K562 (cell line): ENCODE measurements around the gene HS3ST5. TPM values are rescaled to one million over a fixed set of nuclear protein-coding genes. Genes with fewer than 3 reads are reported as not detected.

ENCODE experiments used
- ATAC-seq: fragments of 200-7000 bp; cut with Tn5 transposase; 3 replicates; pipeline ENCODE4 v1.9.1; 2020; ENCODE audit warnings: moderate library complexity
- BruUV-seq: library from RNA; stranded (reverse); fragments of 400-500 nt; replicated peaks from 2 replicates; lab custom pipeline; 2021; lab: Mats Ljungman, UMichigan
- CTCF ChIA-PET: fragments of 300-600 bp; formaldehyde crosslinking; extraction: SDS; loops from one replicate; lab custom pipeline; 2021; ENCODE audit warnings: low intra/inter-chr PET ratio; lab: Yijun Ruan, JAX
- POLR2A ChIA-PET: fragments of 300-600, 350-650 bp; sonication (Branson Sonifier 250); formaldehyde crosslinking; extraction: SDS; loops from one replicate; lab custom pipeline; 2021; ENCODE audit warnings: antibody characterized with exemption, inconsistent platforms; lab: Yijun Ruan, JAX
- DNase-seq, 4 experiments: peaks; one replicate each; pipeline versions ENCODE4 v3.0.0 to v3.0.0-alpha.2; 2011 to 2018; ENCODE audit warnings: low spot score in 3 of 4, mixed read lengths in 3 of 4; ENCODE audit errors: extremely low read depth in 1 of 4
- FAIRE-seq: peaks from 2 replicates; lab custom pipeline; 2011; peaks lifted over from hg19 to GRCh38; lab: Jason Lieb, UNC
- H2AFZ ChIP-seq: 2 replicates; pipeline ENCODE4 v1.6.0; 2011; ENCODE audit warnings: low read depth, low read length, control low read depth, inconsistent platforms
- H3K27ac ChIP-seq: fragments of 200-600 bp; 3 replicates; pipeline ENCODE4 v1.8.0; 2011; ENCODE audit warnings: low read depth, mild to moderate bottlenecking, control low read depth, inconsistent platforms, low read length, moderate library complexity, mixed read lengths; ENCODE audit errors: extremely low read depth
- H3K27me3 ChIP-seq, 2 experiments: fragments of 300-600 bp in 1 of 2; 2 replicates in 1 of 2; 3 replicates in 1 of 2; pipeline versions ENCODE4 v1.6.0 to v1.8.0; 2011; ENCODE audit warnings: inconsistent platforms in 2 of 2, low read length in 2 of 2, mild to moderate bottlenecking in 1 of 2, mixed read lengths in 1 of 2, moderate library complexity in 1 of 2; ENCODE audit not compliant: control insufficient read depth in 2 of 2, insufficient read depth in 2 of 2
- H3K36me3 ChIP-seq: fragments of 300-600 bp; 3 replicates; pipeline ENCODE4 v1.8.0; 2011; ENCODE audit warnings: mild to moderate bottlenecking, low read length, inconsistent platforms; ENCODE audit not compliant: control insufficient read depth, insufficient read depth
- H3K4me1 ChIP-seq, 2 experiments: fragments of 200-600 bp in 1 of 2; replicated peaks in 1 of 2; 2 replicates in 1 of 2; 3 replicates in 1 of 2; pipeline versions ENCODE4 v1.5.1 to v1.8.0; 2011; ENCODE audit warnings: inconsistent platforms in 2 of 2, low read length in 2 of 2, mild to moderate bottlenecking in 1 of 2, mixed read lengths in 1 of 2, moderate library complexity in 1 of 2; ENCODE audit not compliant: control insufficient read depth in 2 of 2, insufficient read depth in 2 of 2
- H3K4me2 ChIP-seq: 2 replicates; pipeline ENCODE4 v1.6.1; 2011; ENCODE audit warnings: low read length, control low read depth, inconsistent platforms, mixed read lengths; ENCODE audit not compliant: insufficient read depth
- H3K4me3 ChIP-seq: fragments of 200-600 bp; sonication (generic), shearing (Covaris generic); 2 replicates; pipeline ENCODE4 v1.5.1; 2016; ENCODE audit warnings: control low read depth, inconsistent platforms
- H3K79me2 ChIP-seq: fragments of 200-600 bp; 3 replicates; pipeline ENCODE4 v1.8.0; 2011; ENCODE audit warnings: low read length, inconsistent platforms; ENCODE audit not compliant: control insufficient read depth, insufficient read depth
- H3K9ac ChIP-seq, 2 experiments: 2 replicates each; pipeline versions ENCODE4 v1.6.0 to v1.6.1; 2011; ENCODE audit warnings: low read depth in 2 of 2, low read length in 2 of 2, control low read depth in 1 of 2, inconsistent platforms in 1 of 2, mild to moderate bottlenecking in 1 of 2, mixed read lengths in 1 of 2; ENCODE audit not compliant: insufficient read depth in 1 of 2
- H3K9me1 ChIP-seq: one replicate; pipeline ENCODE4 v1.6.0; 2011; ENCODE audit warnings: inconsistent platforms, mild to moderate bottlenecking, low read length, moderate library complexity; ENCODE audit not compliant: control insufficient read depth, insufficient read depth
- H3K9me3 ChIP-seq: replicated peaks from 2 replicates; pipeline ENCODE4 v1.5.1; 2011; ENCODE audit warnings: low read depth, low read length, inconsistent platforms; ENCODE audit not compliant: control insufficient read depth, insufficient read depth
- H4K20me1 ChIP-seq: replicated peaks from 2 replicates; pipeline ENCODE4 v1.6.1; 2011; ENCODE audit warnings: low read length, inconsistent platforms, mixed read lengths; ENCODE audit not compliant: control insufficient read depth, insufficient read depth
- CAMTA2 ChIP-seq: fragments of 250-450 bp; sonication (Bioruptor Pico); conservative IDR thresholded peaks from 2 replicates; pipeline ENCODE4 v1.5.1; 2022
- ELF1 ChIP-seq: fragments of 200-800 bp; sonication (Bioruptor generic); IDR thresholded peaks from 2 replicates; pipeline ENCODE4 v1.6.1; 2016; ENCODE audit warnings: missing genetic modification characterization, missing compliant biosample characterization
- GABPB1 ChIP-seq: sonication (generic); formaldehyde crosslinking; IDR thresholded peaks from 2 replicates; pipeline ENCODE4 v1.8.0; 2022; ENCODE audit warnings: mild to moderate bottlenecking, missing genetic modification reagents
- NFIX ChIP-seq: fragments of 250-450 bp; sonication (Bioruptor Pico); IDR thresholded peaks from 2 replicates; pipeline ENCODE4 v1.4.0; 2020; ENCODE audit warnings: low read depth, mild to moderate bottlenecking, moderate library complexity
- SAFB ChIP-seq: fragments of 200-400 bp; formaldehyde crosslinking; IDR thresholded peaks from 2 replicates; pipeline ENCODE4 v1.6.1; 2017; ENCODE audit warnings: low read depth, low read length, borderline replicate concordance
- ZNF347 ChIP-seq: fragments of 450-650 bp; formaldehyde crosslinking; IDR thresholded peaks from 2 replicates; pipeline ENCODE4 v1.4.0; 2020; ENCODE audit warnings: low read depth, mild to moderate bottlenecking, moderate library complexity
- ZNF589 ChIP-seq: fragments of 200-800 bp; sonication (Bioruptor generic); IDR thresholded peaks from 2 replicates; pipeline ENCODE4 v1.6.1; 2016; ENCODE audit warnings: low read depth, missing genetic modification characterization, missing compliant biosample characterization
- ZNF780A ChIP-seq: fragments of 250-450 bp; sonication (Bioruptor Pico); IDR thresholded peaks from 2 replicates; pipeline ENCODE4 v1.5.0; 2021; ENCODE audit warnings: mild to moderate bottlenecking
- ZNF785 ChIP-seq: fragments of 250-450 bp; sonication (Bioruptor Pico); IDR thresholded peaks from 2 replicates; pipeline ENCODE4 v1.4.0; 2020; ENCODE audit warnings: mild to moderate bottlenecking
- WGBS: fragments of 100-300 bp; shearing (Covaris generic); methylation state at CpG from one replicate; pipeline ENCODE4 v1.1.6; 2016; ENCODE audit warnings: low coverage, mixed read lengths; ENCODE audit not compliant: insufficient coverage; ENCODE audit errors: missing lambda C conversion rate; 5-methylcytosine and 5-hydroxymethylcytosine counted together
- in situ Hi-C: fragments of 300-500 bp; cut with MboI; formaldehyde crosslinking; loops from 4 replicates; pipeline ENCODE4 v1.15.0; 2018; ENCODE audit warnings: inconsistent platforms, mixed read lengths
- intact Hi-C: fragments of 100-400 bp; cut with micrococcal nuclease; formaldehyde crosslinking; loops from 2 replicates; pipeline ENCODE4 v1.14.2; 2022
- polyA plus RNA-seq, 8 experiments: library from polyadenylated mRNA; depleted of rRNA in 4 of 8; stranded (reverse) in 5 of 8; unstranded in 3 of 8; fragments of >200 nt; fragmentation: Nextera tagmentation in 2 of 8; fragmentation: Illumina TruSeq in 1 of 8; extraction: Ambion mirVana in 2 of 8; extraction: Trizol in 1 of 8; gene quantifications; 2 replicates each; pipeline versions ENCODE4 v1.2.1 to v1.2.3, GENCODE V29; 2011 to 2014; ENCODE audit warnings: inconsistent platforms in 1 of 8, missing spikeins in 1 of 8
- total RNA-seq, 7 experiments: library from RNA; depleted of rRNA in 6 of 7; stranded (reverse); fragments of >200 nt in 6 of 7; fragmentation: Illumina TruSeq in 2 of 7; extraction: Trizol in 2 of 7; gene quantifications; 2 replicates each; pipeline versions ENCODE4 v1.2.1 to v1.2.3, GENCODE V29; 2011 to 2021; ENCODE audit warnings: low replicate concordance in 1 of 7
- TF ChIP-seq, protein P1 (sequence below): conservative IDR thresholded peaks from 2 replicates; pipeline ENCODE4 v1.6.1; 2011; ENCODE audit warnings: low read depth, mild to moderate bottlenecking, low read length; ENCODE audit not compliant: control insufficient read depth

HS3ST5 gene
- total and polyA plus RNA-seq, 9 of the 15 experiments (the other 6 are each of a cell fraction or from before 2014, with no cell fraction given), result not detected

DNA sequence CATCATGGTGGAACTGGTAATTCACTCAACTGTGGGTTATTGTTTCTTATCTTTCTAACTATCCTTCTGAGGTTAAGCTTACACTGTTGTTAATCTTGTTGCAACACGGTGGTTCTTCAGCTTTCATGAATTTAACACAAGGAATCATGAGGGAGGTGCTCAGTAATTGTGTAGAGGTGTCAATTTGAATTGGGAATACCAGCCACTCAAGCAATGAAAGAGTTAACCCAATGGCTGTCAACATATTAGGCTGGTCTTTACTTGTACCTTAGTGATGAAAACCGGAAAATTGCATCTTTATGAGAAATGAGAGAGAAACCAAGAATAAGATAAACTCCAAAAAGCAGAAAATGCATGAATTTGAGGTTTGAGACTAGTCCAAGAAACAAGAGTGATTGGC lies 95.7 kb downstream of the HS3ST5 start (continued):
- TF ChIP-seq ZNF780A (CRISPR knock-in tag), result no peak

DNA sequence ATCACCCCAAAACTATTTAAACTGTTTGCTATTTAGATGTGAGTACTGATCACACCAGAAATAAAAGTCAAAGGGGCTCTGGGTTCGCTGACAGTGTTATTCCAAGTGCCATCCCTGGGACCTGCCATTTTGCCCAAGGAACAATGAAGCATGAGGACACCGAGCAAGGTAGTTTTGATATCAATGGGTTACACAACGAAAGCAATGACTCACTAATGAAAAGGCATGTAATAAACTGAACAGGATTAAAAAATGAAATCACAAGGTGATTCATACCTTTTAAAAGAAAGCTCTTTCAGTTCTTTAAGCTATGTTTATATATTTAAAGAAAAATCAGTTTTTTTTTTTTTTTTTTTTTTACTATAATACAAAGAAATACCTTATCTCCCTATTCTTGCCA lies 102.0 kb downstream of the HS3ST5 start:
- H3K79me2 ChIP-seq, result no peaks in the 10 kb centered on the region
- no peak for FAIRE-seq
- no peaks in the 10 kb centered on the region for H3K9me3 ChIP-seq
- TF ChIP-seq NFIX (CRISPR knock-in tag), result no peak
- TF ChIP-seq GABPB1 (CRISPR knock-in tag), result no peak
- TF ChIP-seq ELF1 (tag), result no peak
- BruUV-seq, result no TSS peak
- no peak overlapping the region for H2AFZ ChIP-seq
- no peaks in the 10 kb centered on the region for H3K9me1 ChIP-seq
- intact Hi-C loops (no loop called here), in situ Hi-C loops (no loop called here)
- H3K4me1 ChIP-seq, result no peaks in the 10 kb centered on the region
- no peak for ATAC-seq
- 0% methylated on average over 3 of the region's 3 CpGs for WGBS
- no peak overlapping the region for H3K9ac ChIP-seq
- no peak overlapping the region for H3K4me2 ChIP-seq
- no peak overlapping the region for H3K27ac ChIP-seq
- no peaks in the 10 kb centered on the region for H3K36me3 ChIP-seq
- ChIA-PET POLR2A (no interaction called here), CTCF (no interaction called here)
- H3K27me3 ChIP-seq, result no peaks in the 10 kb centered on the region
- DNase-seq, result no peak
- H3K4me3 ChIP-seq, result no peak overlapping the region
- H4K20me1 ChIP-seq, result no peaks in the 10 kb centered on the region

DNA sequence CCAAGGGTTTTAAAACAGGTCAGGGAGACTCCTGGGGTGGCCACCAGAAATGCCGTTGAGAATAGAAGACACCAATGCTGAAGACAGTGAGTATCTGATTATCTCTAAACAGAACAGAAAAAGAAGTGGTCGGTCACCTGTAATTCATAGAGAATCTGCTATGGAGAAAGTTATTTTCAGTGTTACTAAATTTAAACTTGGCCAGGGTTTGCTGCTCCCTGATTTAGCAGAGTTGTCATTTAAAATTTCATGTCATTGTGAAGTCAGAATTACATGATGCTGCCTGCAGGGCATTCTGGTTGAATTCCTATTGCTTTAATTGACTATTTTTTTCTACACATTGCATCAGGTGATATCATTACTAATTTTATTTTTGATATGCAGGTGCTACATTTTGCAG lies 114.1 kb downstream of the HS3ST5 start:
- TF ChIP-seq ZNF785 (CRISPR knock-in tag), result no peak
- no peak for TF ChIP-seq ZNF589
- TF ChIP-seq SAFB, result no peak
- TF ChIP-seq, protein P1, sequence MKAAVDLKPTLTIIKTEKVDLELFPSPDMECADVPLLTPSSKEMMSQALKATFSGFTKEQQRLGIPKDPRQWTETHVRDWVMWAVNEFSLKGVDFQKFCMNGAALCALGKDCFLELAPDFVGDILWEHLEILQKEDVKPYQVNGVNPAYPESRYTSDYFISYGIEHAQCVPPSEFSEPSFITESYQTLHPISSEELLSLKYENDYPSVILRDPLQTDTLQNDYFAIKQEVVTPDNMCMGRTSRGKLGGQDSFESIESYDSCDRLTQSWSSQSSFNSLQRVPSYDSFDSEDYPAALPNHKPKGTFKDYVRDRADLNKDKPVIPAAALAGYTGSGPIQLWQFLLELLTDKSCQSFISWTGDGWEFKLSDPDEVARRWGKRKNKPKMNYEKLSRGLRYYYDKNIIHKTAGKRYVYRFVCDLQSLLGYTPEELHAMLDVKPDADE, result no peak
- TF ChIP-seq ZNF347 (CRISPR knock-in tag), result no peak
- TF ChIP-seq CAMTA2 (CRISPR knock-in tag), result no peak
- H3K4me3 ChIP-seq, result no peak overlapping the region
- intact Hi-C loops (no loop called here), in situ Hi-C loops (no loop called here)
- ChIA-PET CTCF (no interaction called here), POLR2A (no interaction called here)
- H3K9me3 ChIP-seq, result no peaks in the 10 kb centered on the region
- no peaks in the 10 kb centered on the region for H3K4me1 ChIP-seq
- H3K9me1 ChIP-seq, result no peaks in the 10 kb centered on the region
- H3K27ac ChIP-seq, result no peak overlapping the region
- no peaks in the 10 kb centered on the region for H3K27me3 ChIP-seq
- no peak overlapping the region for H3K9ac ChIP-seq
- no peak overlapping the region for H2AFZ ChIP-seq
- ATAC-seq (no peak), DNase-seq (no peak), FAIRE-seq (no peak)
- no peak overlapping the region for H3K4me2 ChIP-seq
- H4K20me1 ChIP-seq, result no peaks in the 10 kb centered on the region
- 0% methylated on average over 2 of the region's 2 CpGs for WGBS
- H3K36me3 ChIP-seq, result no peaks in the 10 kb centered on the region
- no peaks in the 10 kb centered on the region for H3K79me2 ChIP-seq
- no TSS peak for BruUV-seq
